Panc1 (cell line): ENCODE measurements around the gene SYCP2. TPM values are rescaled to one million over a fixed set of nuclear protein-coding genes. Genes with fewer than 3 reads are reported as not detected.

ENCODE experiments used
- ATAC-seq: fragments of 200-7000 bp; cut with Tn5 transposase; 2 replicates; pipeline ENCODE4 v1.9.1; 2020; ENCODE audit warnings: mild to moderate bottlenecking, moderate library complexity
- BruUV-seq: library from RNA; stranded (reverse); fragments of 400-500 nt; replicated peaks from 2 replicates; lab custom pipeline; 2021; lab: Mats Ljungman, UMichigan
- CTCF ChIA-PET: fragments of 300-600 bp; sonication (Branson Sonifier 250); formaldehyde crosslinking; loops from one replicate; lab custom pipeline; 2022; ENCODE audit warnings: antibody characterized with exemption; lab: Charles Lee
- POLR2A ChIA-PET: fragments of 300-600 bp; sonication (Branson Sonifier 250); formaldehyde crosslinking; loops from one replicate; lab custom pipeline; 2022; ENCODE audit warnings: antibody characterized with exemption; lab: Charles Lee
- DNase-seq: peaks from one replicate; pipeline ENCODE4 v3.0.0-alpha.2; 2010; ENCODE audit warnings: low read depth, low spot score
- H3K27ac ChIP-seq: 2 replicates; pipeline ENCODE4 v1.5.1; 2011; ENCODE audit warnings: mild to moderate bottlenecking, low read length, inconsistent platforms
- H3K27me3 ChIP-seq: fragments of 200-500 bp; sonication (Bioruptor generic); 2 replicates; pipeline ENCODE4 v1.6.0; 2014; ENCODE audit warnings: low read length, inconsistent platforms; ENCODE audit not compliant: control insufficient read depth, insufficient read depth
- H3K36me3 ChIP-seq: fragments of 200-500 bp; sonication (Bioruptor generic); 2 replicates; pipeline ENCODE4 v1.5.1; 2014; ENCODE audit warnings: inconsistent platforms, mild to moderate bottlenecking, low read length, moderate library complexity; ENCODE audit not compliant: control insufficient read depth, insufficient read depth
- H3K4me1 ChIP-seq: 2 replicates; pipeline ENCODE4 v1.5.1; 2011; ENCODE audit warnings: inconsistent platforms, mild to moderate bottlenecking, low read length, moderate library complexity; ENCODE audit not compliant: control insufficient read depth, insufficient read depth
- H3K4me3 ChIP-seq, 2 experiments: 2 replicates each; pipeline ENCODE4 v1.5.1; 2011 to 2012; ENCODE audit warnings: low read depth in 2 of 2, low read length in 2 of 2, mild to moderate bottlenecking in 2 of 2, inconsistent platforms in 1 of 2, moderate library complexity in 1 of 2
- H3K9me3 ChIP-seq: fragments of 200-500 bp; sonication (Bioruptor generic); 2 replicates; pipeline ENCODE4 v1.5.1; 2014; ENCODE audit warnings: low read depth, mild to moderate bottlenecking, inconsistent platforms, low read length, moderate library complexity; ENCODE audit not compliant: control insufficient read depth, insufficient read depth
- POLR2AphosphoS5 ChIP-seq: IDR thresholded peaks from 2 replicates; pipeline ENCODE4 v1.6.1; 2012; ENCODE audit warnings: mild to moderate bottlenecking, low read depth, low read length, moderate library complexity
- REST ChIP-seq, 2 experiments: IDR thresholded peaks; 2 replicates each; pipeline ENCODE4 v1.6.1; 2011 to 2012; ENCODE audit warnings: low read depth in 2 of 2, control low read depth in 1 of 2, low read length in 1 of 2, mild to moderate bottlenecking in 1 of 2, moderate library complexity in 1 of 2; ENCODE audit not compliant: insufficient read depth in 1 of 2
- SIN3A ChIP-seq: IDR thresholded peaks from 2 replicates; pipeline ENCODE4 v1.6.1; 2012; ENCODE audit warnings: low read depth, mild to moderate bottlenecking, low read length, moderate library complexity, borderline replicate concordance; ENCODE audit not compliant: insufficient read depth
- TCF7L2 ChIP-seq: IDR thresholded peaks from 2 replicates; pipeline ENCODE4 v1.6.1; 2011; ENCODE audit warnings: mild to moderate bottlenecking, low read depth, low read length, inconsistent platforms
- in situ Hi-C: cut with HindIII; loops from 2 replicates; pipeline ENCODE4 v1.10.0; 2016; ENCODE audit warnings: low sequenced_read_pairs, low pct_unique_long_range_greater_than_20kb
- intact Hi-C: fragments of 100-400 bp; cut with micrococcal nuclease; formaldehyde crosslinking; loops from one replicate; pipeline ENCODE4 v1.10.0; 2022; ENCODE audit not compliant: unreplicated experiment
- total RNA-seq: library from RNA; stranded (reverse); gene quantifications from one replicate; pipeline ENCODE4 v1.2.1, GENCODE V29; 2021; ENCODE audit not compliant: unreplicated experiment
- TF ChIP-seq, protein P1 (sequence below): fragments of 450-650 bp; IDR thresholded peaks from 2 replicates; pipeline ENCODE4 v1.5.1; 2017; ENCODE audit warnings: mild to moderate bottlenecking

Gene SYCP2
- total RNA-seq, 1 experiment from 2014 or later = 39.7 TPM

DNA sequence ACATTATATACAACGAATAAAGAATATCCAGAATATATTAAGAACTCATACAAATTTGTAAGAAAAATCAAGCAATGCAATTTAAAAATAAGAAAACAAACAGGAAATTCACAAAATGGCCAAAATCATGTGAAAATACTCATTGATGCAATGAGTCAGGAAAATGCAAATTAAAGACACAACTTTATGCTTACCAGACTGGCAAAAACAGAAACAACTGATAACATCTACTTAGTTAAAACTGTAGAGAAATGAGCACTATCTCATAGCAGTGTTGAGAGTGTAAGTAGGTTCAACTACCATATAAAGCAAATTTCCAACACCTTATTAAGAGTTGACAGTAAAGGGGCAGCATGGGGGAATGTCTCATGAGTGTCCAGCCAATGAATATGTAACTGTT is 62.3 kb downstream of the SYCP2 start:
- in situ Hi-C loops (no loop called here), intact Hi-C loops (no loop called here)
- TF ChIP-seq TCF7L2 = no peak
- TF ChIP-seq, protein P1, sequence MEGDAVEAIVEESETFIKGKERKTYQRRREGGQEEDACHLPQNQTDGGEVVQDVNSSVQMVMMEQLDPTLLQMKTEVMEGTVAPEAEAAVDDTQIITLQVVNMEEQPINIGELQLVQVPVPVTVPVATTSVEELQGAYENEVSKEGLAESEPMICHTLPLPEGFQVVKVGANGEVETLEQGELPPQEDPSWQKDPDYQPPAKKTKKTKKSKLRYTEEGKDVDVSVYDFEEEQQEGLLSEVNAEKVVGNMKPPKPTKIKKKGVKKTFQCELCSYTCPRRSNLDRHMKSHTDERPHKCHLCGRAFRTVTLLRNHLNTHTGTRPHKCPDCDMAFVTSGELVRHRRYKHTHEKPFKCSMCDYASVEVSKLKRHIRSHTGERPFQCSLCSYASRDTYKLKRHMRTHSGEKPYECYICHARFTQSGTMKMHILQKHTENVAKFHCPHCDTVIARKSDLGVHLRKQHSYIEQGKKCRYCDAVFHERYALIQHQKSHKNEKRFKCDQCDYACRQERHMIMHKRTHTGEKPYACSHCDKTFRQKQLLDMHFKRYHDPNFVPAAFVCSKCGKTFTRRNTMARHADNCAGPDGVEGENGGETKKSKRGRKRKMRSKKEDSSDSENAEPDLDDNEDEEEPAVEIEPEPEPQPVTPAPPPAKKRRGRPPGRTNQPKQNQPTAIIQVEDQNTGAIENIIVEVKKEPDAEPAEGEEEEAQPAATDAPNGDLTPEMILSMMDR = no peak
- no peak for TF ChIP-seq POLR2AphosphoS5
- TF ChIP-seq REST (IDR thresholded peaks at IDR 0.05; ENCODE audit: insufficient read depth in 1 of 2, low read depth in 2 of 2, low read length in 1 of 2) = no peak
- no peak for TF ChIP-seq SIN3A
- no peaks in the 10 kb centered on the region for H3K27me3 ChIP-seq
- H3K4me1 ChIP-seq = no peaks in the 10 kb centered on the region
- ChIA-PET CTCF (no interaction called here), POLR2A (no interaction called here)
- DNase-seq (no peak), ATAC-seq (no peak)
- H3K9me3 ChIP-seq = no peaks in the 10 kb centered on the region
- H3K4me3 ChIP-seq = no peak overlapping the region
- no TSS peak for BruUV-seq
- H3K36me3 ChIP-seq = peaks cover 50% of the 10 kb centered on the region
- no peak overlapping the region for H3K27ac ChIP-seq

DNA sequence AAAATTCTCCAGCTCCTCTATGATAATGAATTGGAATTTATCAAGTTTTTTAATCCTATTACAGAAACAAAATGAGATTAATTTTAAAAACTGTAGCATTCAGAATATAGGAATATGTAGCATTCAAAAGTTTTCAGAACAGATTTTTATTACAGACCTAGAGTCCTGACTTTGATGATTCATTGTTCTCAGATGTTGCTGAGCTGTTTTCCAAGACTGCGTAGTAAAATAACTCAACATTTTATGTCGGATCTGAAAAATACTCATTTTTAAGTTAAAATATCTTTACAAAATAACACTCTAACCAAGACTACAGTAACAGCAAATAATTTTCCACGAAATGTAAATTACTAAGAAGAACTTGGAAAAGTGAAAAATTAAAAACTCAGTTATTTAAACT is 67.1 kb downstream of the SYCP2 start:
- DNase-seq = no peak
- ATAC-seq = no peak
- H3K36me3 ChIP-seq = peaks cover 49% of the 10 kb centered on the region
- POLR2A ChIA-PET = interaction anchor here (0.7 kb wide), 1 partner anchor 81 kb away, joined by 19 read pairs; no protein-coding TSS in a partner anchor
- TF ChIP-seq SIN3A = no peak
- TF ChIP-seq TCF7L2 = no peak
- TF ChIP-seq, protein P1 = no peak
- TF ChIP-seq REST (IDR thresholded peaks at IDR 0.05; ENCODE audit: insufficient read depth in 1 of 2, low read depth in 2 of 2, low read length in 1 of 2) = no peak
- no peak for TF ChIP-seq POLR2AphosphoS5
- H3K27ac ChIP-seq = no peak overlapping the region
- H3K4me1 ChIP-seq = no peaks in the 10 kb centered on the region
- in situ Hi-C loops (no loop called here), intact Hi-C loops (no loop called here)
- CTCF ChIA-PET = no interaction called here
- BruUV-seq = no TSS peak
- no peak overlapping the region for H3K4me3 ChIP-seq
- H3K27me3 ChIP-seq = no peaks in the 10 kb centered on the region
- no peaks in the 10 kb centered on the region for H3K9me3 ChIP-seq
